ENCODE results near the gene ACTN1.

DNA sequence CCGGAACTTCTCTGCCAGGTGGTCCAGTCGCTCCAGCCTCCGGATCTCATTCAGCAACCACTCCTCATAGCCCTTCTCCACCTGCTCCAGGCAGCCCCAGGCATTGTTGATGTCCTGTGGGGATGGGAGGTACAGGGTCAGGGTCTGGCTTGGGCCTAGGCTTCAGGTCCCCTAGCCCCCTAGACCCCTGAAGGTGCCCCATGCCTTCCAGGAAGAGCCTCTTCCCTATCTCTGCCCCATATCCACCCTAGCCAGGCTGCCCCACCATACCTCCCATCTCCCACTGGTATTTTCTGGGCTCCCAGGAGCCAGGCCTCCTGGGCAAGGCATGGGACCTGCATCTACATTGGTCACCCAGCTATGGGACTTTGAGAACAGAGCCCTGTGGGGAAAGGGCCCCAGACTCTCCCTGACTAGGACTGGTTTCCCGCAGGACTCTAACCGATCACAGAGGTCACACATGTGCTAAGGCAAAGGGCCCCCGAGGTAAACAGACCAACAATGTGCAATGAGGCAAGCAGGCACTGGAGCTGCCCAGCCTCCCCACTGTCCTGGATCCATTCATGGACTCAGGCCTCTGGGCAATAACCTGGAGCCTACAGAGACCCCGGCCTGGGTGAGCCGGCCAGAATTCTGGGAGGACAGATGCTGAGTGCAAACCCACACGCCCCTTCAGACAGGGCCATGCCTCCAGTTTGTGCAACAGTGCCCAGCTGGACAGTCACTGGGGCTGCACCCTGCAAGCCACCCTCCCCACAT lies 88.8 kb downstream of the ACTN1 start:
- no peak for TF ChIP-seq POLR2AphosphoS5 (IDR thresholded peaks at IDR 0.05; ENCODE audit: low read depth, low read length)
- no peak for TF ChIP-seq SIN3A (IDR thresholded peaks at IDR 0.05; ENCODE audit: borderline replicate concordance, insufficient read depth, low read depth, low read length)
